CD4-positive, alpha-beta T cell treated with Interleukin-6 for 4 hours (primary cell): ENCODE results near the gene VPS11.
"Not testable (repeated sequence)": the region's sequence is repeated elsewhere in the genome, so short reads cannot be mapped to it uniquely, and the experiment has no call there.

Experiments used
- DNase-seq: peaks from one replicate; pipeline ENCODE4 v3.0.0-alpha.2; 2020; ENCODE audit warnings: mixed read lengths

Gene VPS11

GRCh38 chr11:119067371-119068222 is at the start of gene VPS11:
Gene VPS11, plus strand, starts transcription at chr11:119067818. Its CDS starts 6 bp downstream, at chr11:119067824.
- DNase-seq, result peak; percentile 99

GRCh38 chr11:119018074-119018938 is 49.3 kb upstream of the VPS11 start, which contains the start of the genes RPS25 and TRAPPC4:
Gene RPS25, minus strand, starts transcription at chr11:119018343. Its CDS starts 59 bp downstream, at chr11:119018284.
Gene TRAPPC4, plus strand, starts transcription at chr11:119018766. Its CDS starts 30 bp downstream, at chr11:119018796.
- DNase-seq, result peak; percentile 96

- no peak for DNase-seq
Measured at GRCh38 chr11:119019996-119020395, 47.6 kb upstream of the VPS11 start.

GRCh38 chr11:119021631-119022030 is 46.0 kb upstream of the VPS11 start:
- DNase-seq, result no peak

GRCh38 chr11:119023741-119024140 is 43.9 kb upstream of the VPS11 start:
- no peak for DNase-seq

- DNase-seq, result no peak
Measured at GRCh38 chr11:119024430-119025098, 43.1 kb upstream of the VPS11 start.

GRCh38 chr11:119025099-119025473 is 42.5 kb upstream of the VPS11 start:
- DNase-seq, result no peak

- DNase-seq, result no peak
Measured at GRCh38 chr11:119025541-119025940, 42.1 kb upstream of the VPS11 start.

- no peak for DNase-seq
Measured at GRCh38 chr11:119025978-119026766, 41.4 kb upstream of the VPS11 start.

- DNase-seq, result no peak
Measured at GRCh38 chr11:119026970-119027369, 40.6 kb upstream of the VPS11 start.

GRCh38 chr11:119027561-119028345 is 39.9 kb upstream of the VPS11 start:
- no peak for DNase-seq

GRCh38 chr11:119028346-119029068 is 39.1 kb upstream of the VPS11 start:
- DNase-seq, result no peak

- DNase-seq, result no peak
Measured at GRCh38 chr11:119029069-119029339, 38.6 kb upstream of the VPS11 start.

GRCh38 chr11:119029340-119030028 is 38.1 kb upstream of the VPS11 start:
- DNase-seq, result no peak

- no peak for DNase-seq
Measured at GRCh38 chr11:119030029-119030328, 37.6 kb upstream of the VPS11 start.

GRCh38 chr11:119030329-119031047 is 37.1 kb upstream of the VPS11 start, which contains the start of gene SLC37A4:
Gene SLC37A4, minus strand, starts transcription at chr11:119030877.
- DNase-seq, result peak; percentile 99

GRCh38 chr11:119031912-119032280 is 35.7 kb upstream of the VPS11 start:
- no peak for DNase-seq

GRCh38 chr11:119033421-119033820 is 34.2 kb upstream of the VPS11 start:
- not testable (repeated sequence) for DNase-seq

- DNase-seq, result no peak
Measured at GRCh38 chr11:119034813-119035212, 32.8 kb upstream of the VPS11 start.

- no peak for DNase-seq
Measured at GRCh38 chr11:119038884-119039283, 28.7 kb upstream of the VPS11 start.
